ENCODE measurements around the gene TDRD10. TPM values are rescaled to one million over a fixed set of nuclear protein-coding genes. Genes with fewer than 3 reads are reported as not detected.

The TDRD10 gene
- total RNA-seq, 1 donor from 2014 or later, result not detected

GRCh38 chr1:154476791-154477190, 25.2 kb upstream of the TDRD10 start:
- DNase-seq (ENCODE audit: low read depth), result no peak
- no peak overlapping the region for H3K4me3 ChIP-seq (ENCODE audit: low read depth, low read length)
- H3K36me3 ChIP-seq (ENCODE audit: control insufficient read depth, insufficient read depth, low read length), result no peaks in the 10 kb centered on the region
- no peak for TF ChIP-seq CTCF (IDR thresholded peaks at IDR 0.05; ENCODE audit: insufficient read depth, low read length, poor library complexity, severe bottlenecking)
- no peaks in the 10 kb centered on the region for H3K27me3 ChIP-seq (ENCODE audit: control insufficient read depth, insufficient read depth, low read length)

- no peak for DNase-seq (ENCODE audit: low read depth)
- no peaks in the 10 kb centered on the region for H3K36me3 ChIP-seq (ENCODE audit: control insufficient read depth, insufficient read depth, low read length)
- H3K27me3 ChIP-seq (ENCODE audit: control insufficient read depth, insufficient read depth, low read length), result no peaks in the 10 kb centered on the region
- H3K4me3 ChIP-seq (ENCODE audit: low read depth, low read length), result no peak overlapping the region
- no peak for TF ChIP-seq CTCF (IDR thresholded peaks at IDR 0.05; ENCODE audit: insufficient read depth, low read length, poor library complexity, severe bottlenecking)
Observed at GRCh38 chr1:154478013-154478412, 24.0 kb upstream of the TDRD10 start.

GRCh38 chr1:154478639-154479038, 23.4 kb upstream of the TDRD10 start:
- Histone ChIP-seq H3K36me3 (ENCODE audit: control insufficient read depth, insufficient read depth, low read length) (no peaks in the 10 kb centered on the region), H3K4me3 (ENCODE audit: low read depth, low read length) (no peak overlapping the region), H3K27me3 (ENCODE audit: control insufficient read depth, insufficient read depth, low read length) (no peaks in the 10 kb centered on the region)
- TF ChIP-seq CTCF (IDR thresholded peaks at IDR 0.05; ENCODE audit: insufficient read depth, low read length, poor library complexity, severe bottlenecking), result peak; percentile 19
- DNase-seq (ENCODE audit: low read depth), result no peak

GRCh38 chr1:154479764-154480421, 22.1 kb upstream of the TDRD10 start:
- Histone ChIP-seq H3K4me3 (ENCODE audit: low read depth, low read length) (no peak overlapping the region), H3K27me3 (ENCODE audit: control insufficient read depth, insufficient read depth, low read length) (no peaks in the 10 kb centered on the region), H3K36me3 (ENCODE audit: control insufficient read depth, insufficient read depth, low read length) (no peaks in the 10 kb centered on the region)
- DNase-seq (ENCODE audit: low read depth), result peak; percentile 25
- peak; percentile 80 for TF ChIP-seq CTCF (IDR thresholded peaks at IDR 0.05; ENCODE audit: insufficient read depth, low read length, poor library complexity, severe bottlenecking)

- Histone ChIP-seq H3K4me3 (ENCODE audit: low read depth, low read length) (no peak overlapping the region), H3K36me3 (ENCODE audit: control insufficient read depth, insufficient read depth, low read length) (no peaks in the 10 kb centered on the region), H3K27me3 (ENCODE audit: control insufficient read depth, insufficient read depth, low read length) (no peaks in the 10 kb centered on the region)
- DNase-seq (ENCODE audit: low read depth), result no peak
- TF ChIP-seq CTCF (IDR thresholded peaks at IDR 0.05; ENCODE audit: insufficient read depth, low read length, poor library complexity, severe bottlenecking), result no peak
Observed at GRCh38 chr1:154481053-154481452, 21.0 kb upstream of the TDRD10 start.

Measured in kidney epithelial cell (primary cell).